ENCODE data around the gene ELP1. TPM values are rescaled to one million over a fixed set of nuclear protein-coding genes. Genes with fewer than 3 reads are reported as not detected.

The ELP1 gene
- total RNA-seq, 6 experiments from 2014 or later = 10.4 to 20.6 (median 13.0) TPM

DNA sequence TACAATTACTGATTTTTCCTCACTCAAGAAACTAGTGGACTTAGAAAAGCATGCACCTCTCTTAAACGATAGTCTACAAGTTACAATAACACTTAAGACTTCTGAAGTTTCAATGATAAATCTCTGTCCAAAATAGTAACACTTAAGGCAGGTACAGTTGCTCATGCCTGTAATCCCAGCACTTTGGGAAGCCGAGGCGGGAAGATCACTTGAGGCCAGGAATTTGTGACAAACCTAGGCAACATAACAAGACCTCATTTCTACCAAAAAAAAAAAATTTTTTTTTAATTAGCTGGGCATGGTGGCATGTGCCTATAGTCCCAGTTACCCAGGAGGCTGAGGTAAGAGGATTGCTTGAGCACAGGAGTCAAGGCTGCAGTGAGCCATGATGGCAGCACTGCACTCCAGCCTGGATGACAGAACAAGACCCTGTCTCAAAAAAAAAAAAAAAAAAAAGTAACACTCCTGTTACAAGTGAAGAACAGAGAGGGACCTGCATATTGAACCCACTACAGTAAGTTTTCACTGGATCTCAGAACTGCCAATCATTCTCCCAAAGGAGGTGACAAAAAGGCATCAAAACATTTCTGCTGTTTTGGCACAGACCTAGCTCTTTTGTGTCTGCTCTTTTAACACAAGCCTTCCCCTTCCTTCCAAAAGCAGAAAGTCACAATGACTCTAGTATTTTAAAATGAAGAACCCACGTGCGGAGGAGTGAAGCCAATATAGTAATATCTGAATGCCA lies 3.8 kb upstream of the ELP1 start:
- Histone ChIP-seq H3K36me3 (peaks cover 0 to 23% (median 0%) of the 10 kb centered on the region in 4 donors), H3K27ac (no peak overlapping the region), H3K9me3 (no peaks in the 10 kb centered on the region), H3K4me3 (no peak overlapping the region), H3K27me3 (no peaks in the 10 kb centered on the region), H3K4me1 (peaks cover 0 to 14% (median 3%) of the 10 kb centered on the region in 4 donors)
- intact Hi-C loops (cut with DNase I) = no loop called here
- DNase-seq = no peak
- 86% methylated on average over 4 of the region's 5 CpGs for WGBS (ENCODE audit: insufficient coverage, low coverage, low lambda C conversion rate, missing lambda C conversion rate)
- no peak for ATAC-seq
- no peak for TF ChIP-seq POLR2A (IDR thresholded peaks at IDR 0.05)
- TF ChIP-seq, protein P1, sequence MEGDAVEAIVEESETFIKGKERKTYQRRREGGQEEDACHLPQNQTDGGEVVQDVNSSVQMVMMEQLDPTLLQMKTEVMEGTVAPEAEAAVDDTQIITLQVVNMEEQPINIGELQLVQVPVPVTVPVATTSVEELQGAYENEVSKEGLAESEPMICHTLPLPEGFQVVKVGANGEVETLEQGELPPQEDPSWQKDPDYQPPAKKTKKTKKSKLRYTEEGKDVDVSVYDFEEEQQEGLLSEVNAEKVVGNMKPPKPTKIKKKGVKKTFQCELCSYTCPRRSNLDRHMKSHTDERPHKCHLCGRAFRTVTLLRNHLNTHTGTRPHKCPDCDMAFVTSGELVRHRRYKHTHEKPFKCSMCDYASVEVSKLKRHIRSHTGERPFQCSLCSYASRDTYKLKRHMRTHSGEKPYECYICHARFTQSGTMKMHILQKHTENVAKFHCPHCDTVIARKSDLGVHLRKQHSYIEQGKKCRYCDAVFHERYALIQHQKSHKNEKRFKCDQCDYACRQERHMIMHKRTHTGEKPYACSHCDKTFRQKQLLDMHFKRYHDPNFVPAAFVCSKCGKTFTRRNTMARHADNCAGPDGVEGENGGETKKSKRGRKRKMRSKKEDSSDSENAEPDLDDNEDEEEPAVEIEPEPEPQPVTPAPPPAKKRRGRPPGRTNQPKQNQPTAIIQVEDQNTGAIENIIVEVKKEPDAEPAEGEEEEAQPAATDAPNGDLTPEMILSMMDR (IDR thresholded peaks at IDR 0.05) = no peak

DNA sequence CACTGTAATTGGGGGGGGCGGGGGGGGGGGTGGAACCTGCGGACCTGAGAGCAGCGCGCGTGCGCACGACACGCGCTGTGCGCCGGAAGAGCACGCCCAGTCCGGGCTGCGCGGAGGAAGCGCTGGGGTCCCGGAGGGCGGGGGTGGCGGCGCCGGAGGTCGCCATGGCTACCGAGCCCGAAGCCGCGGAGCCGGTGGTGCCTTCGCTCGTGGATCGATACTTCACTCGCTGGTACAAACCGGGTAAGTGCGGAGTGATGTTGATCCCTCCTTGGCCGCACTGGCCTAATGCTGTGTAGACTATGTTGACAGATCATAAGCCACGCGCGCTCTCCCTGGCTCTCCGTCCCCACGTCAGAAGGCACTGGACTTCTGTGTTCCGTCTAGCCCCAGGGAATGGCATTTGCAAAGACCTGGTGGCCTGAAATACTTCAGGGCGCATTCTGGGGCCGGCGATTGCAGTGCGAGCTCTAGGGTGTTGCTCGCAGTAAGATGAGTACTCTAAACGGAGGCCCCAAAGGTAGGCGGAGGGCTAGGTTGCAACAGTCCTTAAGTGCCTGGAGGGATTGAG lies 484 bp upstream of the ELP1 start, which contains the start of gene ABITRAM:
Gene ABITRAM (plus strand): TSS at position 78 of the 571 bp plus-strand sequence. CDS start 87 bp downstream, at position 165.
- peaks cover 0 to 13% (median 0%) of the 10 kb centered on the region in 4 donors for H3K36me3 ChIP-seq
- ATAC-seq (peak; percentile 89 to 94 (median 92)), DNase-seq (peak; percentile 83 to 89 (median 87))
- peak within 1 kb of the TSS; percentile 84 to 95 (median 94) for H3K4me3 ChIP-seq
- intact Hi-C loops (cut with DNase I) = no loop called here
- H3K9me3 ChIP-seq = no peaks in the 10 kb centered on the region
- WGBS (ENCODE audit: insufficient coverage, low coverage, low lambda C conversion rate, missing lambda C conversion rate) = under 1% methylated on average over 13 of the region's 47 CpGs
- TF ChIP-seq, protein P1 (IDR thresholded peaks at IDR 0.05) = no peak
- H3K27ac ChIP-seq = peak within 1 kb of the TSS; percentile 82 to 91 (median 82)
- H3K4me1 ChIP-seq = peaks cover 0 to 18% (median 5%) of the 10 kb centered on the region in 4 donors
- no peaks in the 10 kb centered on the region for H3K27me3 ChIP-seq

DNA sequence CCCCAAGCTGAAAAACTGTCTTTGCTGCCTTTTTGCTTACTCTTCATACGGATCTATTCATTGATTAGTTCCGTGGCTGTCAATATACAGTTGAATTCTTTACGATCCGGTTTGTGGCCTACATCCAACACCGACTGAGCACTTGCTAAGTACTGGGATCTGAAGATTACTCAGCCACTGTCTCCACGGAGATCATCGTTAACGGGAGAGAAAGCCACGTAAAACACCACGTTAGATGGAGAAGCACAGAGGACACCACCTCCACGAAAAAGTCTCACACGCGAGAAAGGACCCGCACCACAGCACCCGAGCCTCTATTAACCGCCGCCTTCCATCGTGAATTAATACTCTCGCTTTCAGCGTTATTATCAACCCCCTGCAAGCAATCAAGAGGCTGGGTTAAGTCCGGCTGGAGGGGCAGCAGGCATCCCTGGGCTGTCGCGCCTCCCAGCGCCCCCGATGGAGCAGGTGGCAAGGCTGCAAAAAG lies 650 bp downstream of the ELP1 start:
- under 1% methylated on average over 21 of the region's 25 CpGs for WGBS (ENCODE audit: insufficient coverage, low coverage, low lambda C conversion rate, missing lambda C conversion rate)
- Histone ChIP-seq H3K36me3 (peaks cover 0 to 21% (median 0%) of the 10 kb centered on the region in 4 donors), H3K27me3 (no peaks in the 10 kb centered on the region), H3K4me3 (peak overlapping the region; percentile 84 to 95 (median 94)), H3K27ac (peak overlapping the region; percentile 82 to 91 (median 82)), H3K9me3 (no peaks in the 10 kb centered on the region), H3K4me1 (peaks cover 0 to 18% (median 5%) of the 10 kb centered on the region in 4 donors)
- no peak for DNase-seq
- TF ChIP-seq, protein P1 (IDR thresholded peaks at IDR 0.05) = no peak
- TF ChIP-seq POLR2A (IDR thresholded peaks at IDR 0.05) = no peak
- ATAC-seq = no peak
- intact Hi-C loops (cut with DNase I) = no loop called here

DNA sequence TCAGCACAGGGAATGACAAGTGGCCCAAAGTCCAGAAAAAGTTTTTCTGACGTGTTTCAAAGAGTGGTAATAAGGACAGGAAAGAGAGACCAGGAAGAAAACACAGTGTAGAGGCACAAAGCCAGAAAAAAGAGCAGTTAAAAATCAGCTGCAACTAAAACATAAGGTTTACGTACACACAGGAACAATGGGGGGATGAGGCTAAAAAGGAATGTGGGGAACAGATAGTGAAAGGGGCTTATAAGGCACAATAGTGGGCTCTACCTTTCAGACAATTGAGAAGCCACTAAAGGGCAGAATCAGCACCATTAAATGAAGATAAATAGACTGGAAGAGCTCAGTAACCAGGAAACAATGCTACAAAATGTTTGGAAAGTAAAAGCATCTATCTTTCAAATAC lies 5.5 kb downstream of the ELP1 start:
- TF ChIP-seq, protein P1 (IDR thresholded peaks at IDR 0.05) = no peak
- TF ChIP-seq POLR2A (IDR thresholded peaks at IDR 0.05) = no peak
- Histone ChIP-seq H3K4me3 (no peak overlapping the region), H3K27me3 (no peaks in the 10 kb centered on the region), H3K4me1 (peaks cover 0 to 9% (median 4%) of the 10 kb centered on the region in 4 donors), H3K9me3 (no peaks in the 10 kb centered on the region), H3K27ac (no peak overlapping the region), H3K36me3 (peaks cover 0 to 60% (median 11%) of the 10 kb centered on the region in 4 donors)
- no peak for DNase-seq
- intact Hi-C loops (cut with DNase I) = no loop called here
- 93% methylated on average over 2 of the region's 2 CpGs for WGBS (ENCODE audit: insufficient coverage, low coverage, low lambda C conversion rate, missing lambda C conversion rate)
- no peak for ATAC-seq
